Right lobe of liver (tissue), 6 donors: ENCODE measurements around the gene TBCCD1. TPM values are rescaled to one million over a fixed set of nuclear protein-coding genes. Genes with fewer than 3 reads are reported as not detected.
A peak's percentile ranks its signal among the peaks of the same experiment; 100 is the strongest.

Experiments
- ATAC-seq, 4 donors: fragments of 200-7000 bp; cut with Tn5 transposase; one replicate each; pipeline ENCODE4 v1.9.1; 2020; ENCODE audit warnings: mild to moderate bottlenecking in 4 of 4, moderate library complexity in 4 of 4
- DNase-seq, 3 donors: peaks; one replicate each; pipeline ENCODE4 v3.0.0-alpha.2; 2020
- H3K27ac ChIP-seq, 3 donors: fragments of 200-600 bp; one replicate each; pipeline ENCODE4 v1.8.0; 2022
- H3K27me3 ChIP-seq, 2 donors: fragments of 200-600 bp; one replicate each; pipeline ENCODE4 v1.8.0; 2022
- H3K36me3 ChIP-seq, 4 donors: fragments of 200-600 bp; sonication (generic) in 1 of 4; one replicate each; pipeline versions ENCODE4 v1.5.1 to v1.8.0; 2017 to 2022; ENCODE audit warnings: control low read depth in 1 of 4
- H3K4me1 ChIP-seq, 4 donors: fragments of 200-600 bp; sonication (generic) in 1 of 4; one replicate each; pipeline versions ENCODE4 v1.5.1 to v1.8.0; 2017 to 2022; ENCODE audit warnings: control low read depth in 1 of 4
- H3K4me3 ChIP-seq, 3 donors: fragments of 200-600 bp; one replicate each; pipeline ENCODE4 v1.8.0; 2022
- H3K9me3 ChIP-seq, 4 donors: fragments of 200-600 bp; sonication (generic) in 1 of 4; one replicate each; pipeline versions ENCODE4 v1.5.1 to v1.8.0; 2017 to 2022; ENCODE audit warnings: control low read depth in 1 of 4
- CTCF ChIP-seq, 4 donors: fragments of 200-600 bp in 3 of 4; fragments of 450-650 bp in 1 of 4; IDR thresholded peaks; one replicate each; pipeline versions ENCODE4 v1.5.1 to v1.8.0; 2016 to 2022; ENCODE audit warnings: antibody characterized with exemption in 4 of 4, mild to moderate bottlenecking in 2 of 4
- POLR2A ChIP-seq: fragments of 450-650 bp; IDR thresholded peaks from one replicate; pipeline ENCODE4 v1.6.1; 2017; ENCODE audit warnings: antibody characterized with exemption, mild to moderate bottlenecking
- WGBS: methylation state at CpG from one replicate; pipeline ENCODE4 v1.1.6; 2018; ENCODE audit warnings: low coverage, low lambda C conversion rate; ENCODE audit not compliant: insufficient coverage; ENCODE audit errors: missing lambda C conversion rate; 5-methylcytosine and 5-hydroxymethylcytosine counted together
- intact Hi-C, 2 donors: fragments of 100-400 bp; cut with DNase I; formaldehyde crosslinking; loops; one replicate each; pipeline versions ENCODE4 v1.11.2 to v1.14.1; 2022
- total RNA-seq, 6 experiments: library from RNA; depleted of rRNA in 2 of 6; stranded (reverse); fragments of >200 nt in 2 of 6; fragmentation: NEBNext Ultra II Directional in 3 of 6; extraction: Animal tissue kit (Norgen Biotek cat#: 25700) in 3 of 6; gene quantifications; one replicate each; pipeline versions ENCODE4 v1.1.0 to v1.2.4, GENCODE V29; 2016 to 2023
- donor health status: DM: no; HTN: yes; CAD: no.
- donor health status: DM: no; HTN: no; CAD: no.
- donor health status: DM: no; HTN: no; CAD: no.
- donor health status: DM: no; HTN: yes; CAD: no.
- donor health status: DM: no; HTN: yes; CAD: no.

TBCCD1 gene
- total RNA-seq, 6 experiments from 2014 or later = 6.7 to 8.7 (median 7.5) TPM

- Histone ChIP-seq H3K4me1 (peaks cover 2 to 52% (median 25%) of the 10 kb centered on the region in 4 donors), H3K36me3 (peaks cover 0 to 35% (median 9%) of the 10 kb centered on the region in 4 donors)
Measured at GRCh38 chr3:186614266-186614596, 47.1 kb upstream of the TBCCD1 start.

GRCh38 chr3:186613637-186614265, 46.6 kb upstream of the TBCCD1 start:
- WGBS = 18% methylated on average over 4 of the region's 4 CpGs
- ATAC-seq (no peak), DNase-seq (no peak)
- H3K4me1 ChIP-seq = peaks cover 2 to 57% (median 27%) of the 10 kb centered on the region in 4 donors
- H3K9me3 ChIP-seq = no peaks in the 10 kb centered on the region
- peaks cover 0 to 31% (median 7%) of the 10 kb centered on the region in 4 donors for H3K36me3 ChIP-seq
- no peak for TF ChIP-seq POLR2A
- no peak for TF ChIP-seq CTCF (IDR thresholded peaks at IDR 0.05)
- H3K4me3 ChIP-seq = peak overlapping the region; percentile 38 to 61 (median 52)
- peak overlapping the region; percentile 77 to 86 (median 82) for H3K27ac ChIP-seq
- intact Hi-C loops = no loop called here
- no peaks in the 10 kb centered on the region for H3K27me3 ChIP-seq

More at GRCh38 chr3:186614266-186614596, 47.1 kb upstream of the TBCCD1 start:
- no peak for TF ChIP-seq CTCF (IDR thresholded peaks at IDR 0.05)
- TF ChIP-seq POLR2A = no peak
- no peak for DNase-seq
- Histone ChIP-seq H3K27me3 (no peaks in the 10 kb centered on the region), H3K4me3 (peak overlapping the region; percentile 38 to 61 (median 52)), H3K9me3 (no peaks in the 10 kb centered on the region), H3K27ac (peak overlapping the region; percentile 77 to 86 (median 82))
- intact Hi-C loops = no loop called here
- WGBS = 9% methylated on average over 6 of the region's 6 CpGs
- ATAC-seq = no peak

- H3K27ac ChIP-seq = peak within 1 kb of the TSS; percentile 77 to 86 (median 82)
- H3K4me3 ChIP-seq = peak within 1 kb of the TSS; percentile 38 to 61 (median 52)
- 10% methylated on average over 5 of the region's 7 CpGs for WGBS
- H3K36me3 ChIP-seq = peaks cover 0 to 23% (median 3%) of the 10 kb centered on the region in 4 donors
- DNase-seq (peak; percentile 42 to 87 (median 77)), ATAC-seq (peak; percentile 53 to 75 (median 64))
- no peaks in the 10 kb centered on the region for H3K27me3 ChIP-seq
- no peaks in the 10 kb centered on the region for H3K9me3 ChIP-seq
- TF ChIP-seq POLR2A (peak; percentile 70), CTCF (IDR thresholded peaks at IDR 0.05) (no peak)
- H3K4me1 ChIP-seq = peaks cover 2 to 61% (median 28%) of the 10 kb centered on the region in 4 donors
- intact Hi-C loops = no loop called here
Measured at GRCh38 chr3:186612721-186613636, 45.8 kb upstream of the TBCCD1 start, which contains the start of gene AHSG. Gene AHSG (plus strand): TSS chr3:186613060. CDS start chr3:186613142, 82 bp downstream.

GRCh38 chr3:186612065-186612464, 44.9 kb upstream of the TBCCD1 start:
- TF ChIP-seq CTCF (IDR thresholded peaks at IDR 0.05) (no peak), POLR2A (no peak)
- WGBS = no CpG with 5 or more reads among the region's 5 CpGs
- Histone ChIP-seq H3K4me3 (no peak overlapping the region), H3K27ac (peak overlapping the region; percentile 77 to 86 (median 82)), H3K36me3 (peaks cover 0 to 14% (median 2%) of the 10 kb centered on the region in 4 donors), H3K27me3 (no peaks in the 10 kb centered on the region), H3K4me1 (peaks cover 2 to 56% (median 29%) of the 10 kb centered on the region in 4 donors), H3K9me3 (no peaks in the 10 kb centered on the region)
- intact Hi-C loops = no loop called here
- ATAC-seq (peak in 1 of 4 donors; percentile 17), DNase-seq (no peak)
